Activated CD8-positive, alpha-beta memory T cell treated with anti-CD3 and anti-CD28 coated beads, Interleukin-2, amount 50 U/mL, for 24 hours (primary cell): ENCODE results near the gene ANKRD49.
"Not testable (repeated sequence)": the region's sequence is repeated elsewhere in the genome, so short reads cannot be mapped to it uniquely, and the experiment has no call there.

Experiments used
- DNase-seq: peaks from one replicate; pipeline ENCODE4 v3.0.0-alpha.2; 2020; ENCODE audit errors: extremely low read depth

Gene ANKRD49

GRCh38 chr11:94506513-94506912, 12.7 kb downstream of the ANKRD49 start:
- not testable (repeated sequence) for DNase-seq

DNA sequence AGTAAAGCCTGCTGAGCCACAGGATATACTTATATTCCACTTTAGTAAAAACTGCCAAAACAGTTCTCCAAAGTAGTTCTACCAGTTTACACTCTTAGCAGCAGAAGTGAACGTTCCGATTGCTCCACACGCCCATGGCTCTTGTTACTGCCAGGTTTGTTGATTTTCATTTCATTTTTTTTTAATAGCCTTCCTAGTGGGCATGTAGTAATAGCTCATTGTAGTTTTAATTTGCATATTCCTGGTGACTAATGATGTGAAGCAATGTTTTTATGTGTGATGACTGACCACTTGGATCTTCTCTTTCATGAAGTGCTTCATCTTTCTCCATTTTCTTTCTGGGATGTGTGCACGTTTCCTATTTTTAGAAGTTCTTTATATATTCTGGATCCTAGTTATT, 13.7 kb downstream of the ANKRD49 start:
- DNase-seq: no peak

DNA sequence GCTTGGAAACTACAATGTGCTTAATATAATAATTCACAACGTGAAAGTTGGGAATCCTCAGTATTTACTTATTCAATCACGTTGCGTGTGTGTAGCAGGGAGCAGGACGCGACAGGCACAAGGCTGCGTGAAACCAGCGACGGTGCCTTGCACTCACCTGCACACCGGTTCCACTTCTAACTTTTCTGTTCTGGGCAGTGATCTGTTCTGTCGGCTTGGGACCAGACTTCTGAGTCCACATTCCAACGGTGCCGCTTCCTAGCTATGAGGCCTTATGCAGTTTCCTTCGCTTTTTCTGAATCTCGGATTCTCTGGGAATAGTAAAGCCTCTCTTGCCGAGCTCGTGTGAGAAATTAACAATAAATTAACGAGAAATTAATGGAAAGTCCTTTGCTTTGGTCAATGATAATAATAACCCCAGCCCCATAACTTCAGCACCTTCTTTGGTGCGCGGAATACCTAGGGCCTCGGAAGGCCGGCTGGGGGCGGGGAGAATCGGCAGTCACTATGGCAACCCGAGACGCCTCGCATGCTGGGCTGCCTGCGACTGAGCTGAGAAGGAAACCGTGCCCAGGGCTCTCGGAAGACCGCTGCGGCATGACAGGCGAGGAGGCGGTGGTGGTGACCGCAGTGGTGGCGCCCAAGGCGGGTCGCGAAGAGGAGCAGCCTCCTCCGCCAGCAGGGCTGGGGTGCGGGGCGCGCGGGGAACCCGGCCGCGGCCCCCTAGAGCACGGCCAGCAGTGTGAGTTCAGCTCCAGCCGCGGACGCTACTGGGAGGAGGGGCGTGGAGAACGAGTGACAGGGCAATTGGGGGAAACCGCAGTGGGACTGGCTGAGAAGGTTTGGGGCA, 18.4 kb downstream of the ANKRD49 start, which contains the start of gene C11orf97:
C11orf97 (plus strand) TSS at position 530 of the 850 bp plus-strand sequence; CDS start at position 598, 68 bp downstream.
- no peak for DNase-seq

- no peak for DNase-seq
Measured at GRCh38 chr11:94513091-94513490, 19.3 kb downstream of the ANKRD49 start.

DNA sequence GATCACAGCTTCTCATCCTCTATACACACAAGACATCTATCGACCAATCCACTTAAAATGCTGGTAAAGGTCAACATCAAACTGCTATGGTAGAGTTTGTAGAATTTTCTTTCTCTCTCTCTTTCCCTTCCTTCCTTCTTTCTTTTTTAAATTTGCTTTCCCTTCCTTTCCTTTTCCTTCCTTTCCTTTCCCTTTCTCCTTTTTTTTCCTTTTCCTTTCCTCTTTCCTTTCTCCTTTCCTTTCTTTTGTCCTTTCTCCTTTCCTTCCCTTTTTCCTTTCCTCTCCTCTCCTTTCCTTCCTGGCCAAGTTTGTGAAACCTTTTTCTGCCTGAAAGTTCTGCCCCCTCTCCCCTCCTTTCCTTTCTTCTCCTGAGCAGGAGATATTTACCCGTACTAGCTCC, 21.6 kb downstream of the ANKRD49 start:
- DNase-seq: no peak

DNA sequence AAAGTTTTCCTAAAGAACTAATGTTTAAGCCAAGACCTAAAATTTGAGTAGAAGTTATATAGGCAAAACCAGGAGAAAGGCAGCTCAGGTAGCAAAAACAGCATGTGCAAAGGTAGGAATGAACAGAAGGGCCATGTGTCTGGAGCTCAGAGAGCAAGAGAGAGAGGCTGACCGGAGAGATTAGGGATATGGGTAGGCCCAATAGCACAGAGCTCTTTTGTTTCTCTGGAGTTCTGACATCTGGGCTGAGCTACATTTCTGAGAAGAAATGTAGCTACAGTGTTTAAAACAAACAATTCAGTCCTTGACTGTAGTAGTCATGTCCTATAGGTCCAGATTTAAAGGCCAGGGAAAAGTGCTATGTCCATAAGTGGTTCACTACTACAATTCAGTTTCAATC, 22.9 kb downstream of the ANKRD49 start:
- DNase-seq: no peak

- DNase-seq: no peak
Measured at GRCh38 chr11:94518300-94518699, 24.5 kb downstream of the ANKRD49 start.

DNA sequence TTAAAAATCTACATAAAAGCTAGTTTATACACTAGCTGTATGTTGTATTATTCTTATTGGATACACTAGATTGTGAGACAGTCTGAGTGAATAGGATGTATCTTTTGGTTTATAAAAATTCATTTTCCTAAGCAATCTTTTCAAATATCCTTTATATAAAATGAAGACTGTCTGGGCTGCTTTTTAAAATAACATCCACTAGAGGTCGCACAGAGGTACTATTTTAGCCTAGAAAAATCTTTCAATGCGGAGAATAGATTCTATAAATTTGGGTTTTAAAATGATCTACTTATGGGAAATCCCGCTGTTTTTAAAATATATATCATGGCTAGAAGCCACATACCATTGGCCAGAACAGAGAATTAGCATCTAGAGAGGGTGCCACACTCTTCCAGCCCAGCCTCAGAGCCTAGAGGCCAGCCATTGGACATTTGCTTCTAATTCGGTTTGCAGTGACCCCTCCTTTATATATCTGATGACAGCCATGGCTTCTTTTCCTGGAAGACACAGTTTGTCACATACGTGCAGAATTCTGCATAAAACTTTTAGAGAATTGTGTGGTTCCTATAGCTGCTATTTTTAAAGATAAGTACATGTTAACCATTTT, 25.8 kb downstream of the ANKRD49 start:
- DNase-seq: no peak

DNA sequence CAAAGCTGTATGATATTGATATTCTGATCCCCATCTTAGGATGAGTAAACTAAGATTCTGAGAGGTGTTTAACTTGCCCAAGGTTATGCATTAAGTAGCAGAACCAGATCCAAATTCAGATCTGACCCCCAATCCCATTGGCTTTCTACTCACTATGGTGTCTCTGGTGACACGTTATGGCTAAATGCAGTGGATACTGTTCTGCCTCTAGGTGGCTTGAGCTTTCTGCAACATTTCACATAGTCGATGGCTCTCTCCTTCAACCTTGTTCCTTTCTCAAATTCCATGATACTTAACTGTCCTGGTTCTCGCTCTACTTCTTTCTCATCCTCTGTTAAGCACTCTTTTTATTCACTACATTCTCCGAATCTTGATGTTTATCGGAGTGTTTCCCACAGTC, 27.9 kb downstream of the ANKRD49 start:
- DNase-seq: no peak

- DNase-seq: no peak
Measured at GRCh38 chr11:94524341-94524740, 30.6 kb downstream of the ANKRD49 start.

GRCh38 chr11:94525546-94526324, 32.0 kb downstream of the ANKRD49 start:
- DNase-seq: no peak

DNA sequence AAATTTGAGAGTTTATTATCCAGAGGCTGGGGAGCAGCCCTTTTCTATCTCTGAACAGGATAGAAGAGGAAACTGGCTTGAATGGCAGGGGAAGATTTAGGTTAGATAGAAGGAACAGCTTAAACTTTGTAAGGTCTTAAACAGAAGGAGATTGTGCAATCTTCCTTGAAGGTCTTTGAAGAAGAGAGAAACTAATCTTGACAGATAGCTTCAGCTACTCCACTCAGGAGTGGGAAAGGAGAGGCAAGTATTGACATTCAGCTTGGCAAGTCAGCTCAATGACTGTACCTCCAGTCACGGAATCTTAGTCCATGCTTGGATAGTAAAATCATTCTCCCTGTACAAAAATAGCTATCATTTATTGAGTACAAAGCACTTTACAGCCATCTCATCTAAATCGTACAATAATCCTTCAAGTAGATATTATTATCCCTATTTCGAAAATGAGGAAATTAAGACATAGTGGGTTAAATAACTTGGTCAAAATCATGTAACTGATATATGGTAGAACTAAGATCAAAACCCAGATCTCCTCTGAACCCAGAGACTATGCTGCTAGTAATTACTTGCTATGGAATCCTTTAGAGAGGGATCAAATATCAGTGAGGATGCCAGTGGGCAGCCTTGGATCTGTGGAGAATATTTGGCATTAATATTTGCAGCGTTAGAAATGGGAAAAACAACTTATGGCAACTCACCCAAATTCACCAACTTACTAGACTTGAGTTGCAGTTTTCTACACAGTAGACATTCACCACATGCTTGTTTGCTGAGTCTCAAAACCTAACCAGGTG, 33.1 kb downstream of the ANKRD49 start:
- no peak for DNase-seq

DNA sequence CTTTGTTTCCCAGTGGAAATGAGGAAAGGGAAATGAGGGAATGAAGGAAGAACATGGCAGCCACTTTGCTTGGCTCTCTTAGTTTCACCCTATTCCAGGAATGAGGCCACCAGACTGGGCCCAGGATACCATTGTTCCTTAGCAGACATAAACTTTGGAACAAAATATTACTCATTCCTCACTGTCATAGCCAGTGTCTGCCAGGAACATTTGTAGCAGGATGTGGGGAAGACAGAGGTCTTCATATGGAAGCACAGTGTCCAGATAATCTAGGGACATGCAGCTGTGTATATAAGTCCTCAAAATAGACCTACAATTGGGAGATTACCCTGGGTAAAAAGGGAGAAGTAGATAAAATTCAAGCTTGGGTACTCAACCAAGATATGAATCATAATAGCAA, 34.8 kb downstream of the ANKRD49 start:
- DNase-seq: no peak

GRCh38 chr11:94532211-94532610, 38.4 kb downstream of the ANKRD49 start:
- DNase-seq: no peak

- DNase-seq: no peak
Measured at GRCh38 chr11:94533206-94533605, 39.4 kb downstream of the ANKRD49 start.

- no peak for DNase-seq
Measured at GRCh38 chr11:94533696-94534630, 40.2 kb downstream of the ANKRD49 start.

DNA sequence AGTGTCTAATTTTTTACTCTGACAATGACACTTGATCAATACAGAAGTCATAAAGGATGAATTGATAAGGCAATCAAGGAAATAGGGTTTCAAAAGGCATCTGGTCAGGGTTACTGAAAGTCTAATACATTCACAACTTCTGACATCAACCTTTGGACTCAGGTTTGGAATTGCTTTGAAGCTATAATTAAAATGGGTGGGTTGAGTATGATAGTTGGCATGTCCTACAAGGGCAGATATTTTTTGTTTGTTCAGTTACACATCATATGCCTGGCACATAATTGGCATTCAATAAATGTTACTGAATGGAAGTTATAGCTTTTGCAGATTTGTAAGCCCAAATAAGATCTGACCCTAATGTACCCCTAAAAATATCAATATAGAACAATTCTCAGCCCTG, 42.6 kb downstream of the ANKRD49 start:
- DNase-seq: no peak

DNA sequence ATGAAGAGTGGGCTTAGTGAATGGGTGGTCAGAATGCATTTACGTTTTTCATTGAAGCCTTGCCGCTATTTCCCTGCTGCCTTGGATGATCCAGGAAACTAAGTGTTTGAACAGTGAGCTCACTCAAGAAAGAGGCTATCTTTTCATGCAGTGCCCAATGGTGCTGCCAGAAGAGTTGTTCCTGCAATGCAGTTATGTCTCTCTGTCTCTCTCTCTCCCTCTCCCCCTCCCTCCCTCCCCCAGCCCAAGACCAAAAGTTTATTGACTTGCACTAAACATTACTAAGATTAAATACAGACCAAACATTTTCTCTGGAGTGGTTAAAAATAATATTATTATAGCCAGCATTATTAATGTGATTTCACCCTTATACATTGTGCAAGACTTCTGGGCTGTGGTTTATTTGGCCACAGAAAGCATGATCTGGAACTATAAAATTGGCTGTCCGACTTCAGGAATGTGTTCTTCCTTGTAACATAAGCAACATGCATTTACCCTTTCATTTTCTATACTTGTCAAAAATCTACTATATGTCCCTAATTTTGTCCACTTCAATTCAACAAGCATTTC, 43.3 kb downstream of the ANKRD49 start:
- no peak for DNase-seq

DNA sequence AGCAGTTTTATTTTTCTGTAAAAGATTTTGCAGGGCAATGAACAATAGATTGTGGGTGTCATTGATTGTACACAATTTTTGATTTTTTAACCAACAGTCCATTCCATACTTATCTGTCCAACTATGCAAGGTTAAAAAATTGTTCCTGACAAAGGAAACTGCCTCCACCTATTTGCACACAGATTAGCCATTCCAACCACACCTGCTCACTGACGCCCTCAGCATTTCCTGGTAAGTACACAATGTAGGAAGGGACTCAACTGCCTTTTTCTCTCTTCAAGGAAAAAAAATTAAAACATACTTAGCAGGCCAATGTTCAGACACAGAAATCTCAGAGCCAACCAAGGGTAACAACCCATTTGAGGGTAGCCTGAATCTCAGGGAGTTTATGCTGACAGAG, 45.6 kb downstream of the ANKRD49 start:
- DNase-seq: no peak
